ENCODE data around the gene CRYBG2. TPM values are rescaled to one million over a fixed set of nuclear protein-coding genes. Genes with fewer than 3 reads are reported as not detected.

CRYBG2 gene
- total RNA-seq, 1 donor, result not detected

DNA sequence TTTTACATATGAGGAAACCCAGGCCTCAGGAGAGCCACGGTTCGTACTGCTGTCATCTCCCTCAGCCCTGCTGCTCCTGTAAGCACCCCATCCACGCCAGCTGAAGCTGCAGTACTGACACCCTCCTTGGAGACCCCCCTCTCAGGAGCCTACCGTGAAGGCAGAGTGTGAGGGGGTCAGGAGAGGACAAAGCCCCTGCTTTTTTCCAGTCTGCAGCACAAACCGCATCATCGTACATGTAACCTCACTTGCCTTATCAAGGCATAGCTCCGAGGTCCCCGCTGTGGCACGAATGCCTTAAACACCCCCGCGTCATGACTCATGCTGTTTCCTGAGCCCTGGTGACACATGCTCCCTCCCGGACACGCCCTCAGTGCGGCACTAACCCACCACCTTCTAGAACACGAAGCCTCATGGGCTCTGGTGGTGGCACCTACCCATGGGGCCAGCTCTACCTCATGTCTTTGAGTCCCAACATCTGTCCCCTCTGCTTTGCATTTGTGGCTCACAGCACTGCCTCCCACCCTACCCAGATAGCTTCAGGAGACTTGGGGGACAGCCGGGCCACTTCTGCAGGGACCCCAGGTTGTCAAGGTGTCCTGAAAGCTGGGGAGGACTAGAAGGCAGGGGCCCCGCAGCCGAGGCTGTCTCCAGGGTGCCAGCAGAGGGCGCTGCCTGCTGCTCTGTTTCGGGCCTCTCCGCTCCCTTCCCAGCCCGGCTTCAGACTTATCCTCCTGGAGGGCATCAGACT lies 69.2 kb downstream of the CRYBG2 start:
- DNase-seq (ENCODE audit: low read depth), result peak; percentile 90
- TF ChIP-seq, protein P1, sequence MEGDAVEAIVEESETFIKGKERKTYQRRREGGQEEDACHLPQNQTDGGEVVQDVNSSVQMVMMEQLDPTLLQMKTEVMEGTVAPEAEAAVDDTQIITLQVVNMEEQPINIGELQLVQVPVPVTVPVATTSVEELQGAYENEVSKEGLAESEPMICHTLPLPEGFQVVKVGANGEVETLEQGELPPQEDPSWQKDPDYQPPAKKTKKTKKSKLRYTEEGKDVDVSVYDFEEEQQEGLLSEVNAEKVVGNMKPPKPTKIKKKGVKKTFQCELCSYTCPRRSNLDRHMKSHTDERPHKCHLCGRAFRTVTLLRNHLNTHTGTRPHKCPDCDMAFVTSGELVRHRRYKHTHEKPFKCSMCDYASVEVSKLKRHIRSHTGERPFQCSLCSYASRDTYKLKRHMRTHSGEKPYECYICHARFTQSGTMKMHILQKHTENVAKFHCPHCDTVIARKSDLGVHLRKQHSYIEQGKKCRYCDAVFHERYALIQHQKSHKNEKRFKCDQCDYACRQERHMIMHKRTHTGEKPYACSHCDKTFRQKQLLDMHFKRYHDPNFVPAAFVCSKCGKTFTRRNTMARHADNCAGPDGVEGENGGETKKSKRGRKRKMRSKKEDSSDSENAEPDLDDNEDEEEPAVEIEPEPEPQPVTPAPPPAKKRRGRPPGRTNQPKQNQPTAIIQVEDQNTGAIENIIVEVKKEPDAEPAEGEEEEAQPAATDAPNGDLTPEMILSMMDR (IDR thresholded peaks at IDR 0.05; ENCODE audit: insufficient read depth, low read length), result peak; percentile 79
- H3K4me3 ChIP-seq (ENCODE audit: low read depth, low read length), result no peak overlapping the region

GRCh38 chr1:26283871-26284596 lies 69.9 kb downstream of the CRYBG2 start:
- TF ChIP-seq, protein P1 (IDR thresholded peaks at IDR 0.05; ENCODE audit: insufficient read depth, low read length), result no peak
- H3K4me3 ChIP-seq (ENCODE audit: low read depth, low read length), result no peak overlapping the region
- DNase-seq (ENCODE audit: low read depth), result no peak

- DNase-seq (ENCODE audit: low read depth), result no peak
- H3K4me3 ChIP-seq (ENCODE audit: low read depth, low read length), result no peak overlapping the region
- TF ChIP-seq, protein P1 (IDR thresholded peaks at IDR 0.05; ENCODE audit: insufficient read depth, low read length), result no peak
Measured at GRCh38 chr1:26283279-26283853, 70.6 kb downstream of the CRYBG2 start.

DNA sequence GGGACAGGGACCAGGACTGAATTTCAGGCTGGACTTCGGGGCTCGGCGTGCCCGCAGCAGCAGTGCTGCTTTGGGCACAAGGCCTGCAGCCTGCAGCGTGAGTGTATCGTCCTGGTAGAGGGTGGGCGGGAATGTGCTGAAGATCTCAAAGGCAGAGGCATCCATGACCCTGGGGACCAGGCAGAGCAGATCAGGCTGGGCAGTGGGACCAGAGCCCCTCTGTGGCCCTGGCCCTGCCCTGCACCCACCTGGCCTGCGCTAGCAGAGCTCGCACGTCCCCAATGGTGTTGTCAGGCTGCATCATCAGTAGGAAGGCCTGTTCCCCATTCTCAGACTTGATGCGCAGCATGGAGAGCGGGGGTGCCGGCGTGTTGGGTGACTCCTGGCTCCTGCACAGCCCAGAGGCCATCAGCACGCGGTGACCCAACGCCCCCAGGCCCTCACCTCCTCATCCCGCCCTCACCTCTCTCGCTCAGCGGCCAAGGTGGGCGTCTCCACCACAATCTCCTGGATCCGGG lies 71.5 kb downstream of the CRYBG2 start:
- TF ChIP-seq, protein P1 (IDR thresholded peaks at IDR 0.05; ENCODE audit: insufficient read depth, low read length), result no peak
- peak overlapping the region; percentile 81 for H3K4me3 ChIP-seq (ENCODE audit: low read depth, low read length)
- DNase-seq (ENCODE audit: low read depth), result no peak

DNA sequence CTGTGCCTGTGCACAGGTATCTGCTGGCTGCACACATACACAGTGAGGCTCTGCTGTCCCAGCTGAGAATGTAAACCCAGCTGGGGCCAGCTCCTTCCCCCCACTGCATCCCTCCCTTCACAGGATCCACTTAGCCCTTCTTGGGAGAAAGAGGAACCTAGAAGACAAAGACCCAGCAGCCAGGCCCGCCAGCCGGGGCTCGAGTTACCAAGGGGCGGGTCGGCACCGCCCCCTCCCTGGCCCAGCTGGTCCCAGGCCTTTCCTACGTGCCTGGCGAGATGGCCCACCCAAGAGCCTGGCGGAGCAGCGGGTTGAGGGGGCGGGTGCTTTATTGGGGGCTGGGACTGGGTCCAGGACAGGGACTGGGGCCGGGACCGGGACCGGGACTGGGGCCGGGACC lies 72.0 kb downstream of the CRYBG2 start:
- peak overlapping the region; percentile 81 for H3K4me3 ChIP-seq (ENCODE audit: low read depth, low read length)
- peak; percentile 43 for DNase-seq (ENCODE audit: low read depth)
- TF ChIP-seq, protein P1 (IDR thresholded peaks at IDR 0.05; ENCODE audit: insufficient read depth, low read length), result no peak

GRCh38 chr1:26281091-26281958 lies 72.6 kb downstream of the CRYBG2 start:
- no peak for DNase-seq (ENCODE audit: low read depth)
- peak overlapping the region; percentile 81 for H3K4me3 ChIP-seq (ENCODE audit: low read depth, low read length)
- TF ChIP-seq, protein P1 (IDR thresholded peaks at IDR 0.05; ENCODE audit: insufficient read depth, low read length), result no peak

Data from fibroblast of the aortic adventitia (primary cell).